Prostate gland (tissue), 2 donors: ENCODE measurements around the gene TRIM14. TPM values are rescaled to one million over a fixed set of nuclear protein-coding genes. Genes with fewer than 3 reads are reported as not detected.

Experiments
- DNase-seq: peaks from one replicate; pipeline ENCODE4 v3.0.0-alpha.2; 2019; ENCODE audit warnings: low spot score
- H3K27ac ChIP-seq, 2 donors: fragments of 200-600 bp; sonication (generic); 2 replicates each; pipeline ENCODE4 v1.5.1; 2017 to 2019
- H3K27me3 ChIP-seq: fragments of 200-600 bp; sonication (generic); replicated peaks from 2 replicates; pipeline ENCODE4 v1.5.1; 2019; ENCODE audit not compliant: insufficient read depth
- H3K36me3 ChIP-seq, 2 donors: fragments of 200-600 bp; sonication (generic); 1 replicate in 1 of 2; 2 replicates in 1 of 2; pipeline versions ENCODE4 v1.5.1 to v1.8.1; 2017 to 2019
- H3K4me1 ChIP-seq: fragments of 200-600 bp; sonication (generic); replicated peaks from 2 replicates; pipeline ENCODE4 v1.5.1; 2019
- H3K4me3 ChIP-seq, 2 donors: fragments of 200-600 bp; sonication (generic); 2 replicates each; pipeline ENCODE4 v1.5.1; 2017 to 2019
- H3K9me3 ChIP-seq: fragments of 200-600 bp; sonication (generic); 2 replicates; pipeline ENCODE4 v1.5.1; 2017
- CTCF ChIP-seq, 4 experiments: fragments of 200-600 bp in 2 of 4; fragments of 450-650 bp in 2 of 4; sonication (generic) in 2 of 4; IDR thresholded peaks; 1 replicate in 3 of 4; 2 replicates in 1 of 4; pipeline ENCODE4 v1.5.1; 2016 to 2019; ENCODE audit warnings: antibody characterized with exemption in 4 of 4, mild to moderate bottlenecking in 2 of 4, moderate library complexity in 2 of 4
- POLR2A ChIP-seq: fragments of 450-650 bp; IDR thresholded peaks from one replicate; pipeline ENCODE4 v1.6.1; 2016; ENCODE audit warnings: antibody characterized with exemption, mild to moderate bottlenecking
- POLR2AphosphoS5 ChIP-seq: sonication (generic); formaldehyde crosslinking; IDR thresholded peaks from one replicate; pipeline ENCODE4 v1.6.1; 2017; ENCODE audit warnings: antibody characterized with exemption
- WGBS: methylation state at CpG from one replicate; pipeline ENCODE4 v1.1.5; 2018; 5-methylcytosine and 5-hydroxymethylcytosine counted together
- intact Hi-C: fragments of 100-400 bp; cut with DNase I; formaldehyde crosslinking; loops from one replicate; pipeline ENCODE4 v1.14.2; 2022
- total RNA-seq, 2 donors: library from RNA; depleted of rRNA; stranded (reverse); fragments of >200 nt; gene quantifications; one replicate each; pipeline ENCODE4 v1.1.0, GENCODE V29; 2016

TRIM14 gene
- total RNA-seq, 2 donors from 2014 or later, result 23.4 to 24.3 TPM

DNA sequence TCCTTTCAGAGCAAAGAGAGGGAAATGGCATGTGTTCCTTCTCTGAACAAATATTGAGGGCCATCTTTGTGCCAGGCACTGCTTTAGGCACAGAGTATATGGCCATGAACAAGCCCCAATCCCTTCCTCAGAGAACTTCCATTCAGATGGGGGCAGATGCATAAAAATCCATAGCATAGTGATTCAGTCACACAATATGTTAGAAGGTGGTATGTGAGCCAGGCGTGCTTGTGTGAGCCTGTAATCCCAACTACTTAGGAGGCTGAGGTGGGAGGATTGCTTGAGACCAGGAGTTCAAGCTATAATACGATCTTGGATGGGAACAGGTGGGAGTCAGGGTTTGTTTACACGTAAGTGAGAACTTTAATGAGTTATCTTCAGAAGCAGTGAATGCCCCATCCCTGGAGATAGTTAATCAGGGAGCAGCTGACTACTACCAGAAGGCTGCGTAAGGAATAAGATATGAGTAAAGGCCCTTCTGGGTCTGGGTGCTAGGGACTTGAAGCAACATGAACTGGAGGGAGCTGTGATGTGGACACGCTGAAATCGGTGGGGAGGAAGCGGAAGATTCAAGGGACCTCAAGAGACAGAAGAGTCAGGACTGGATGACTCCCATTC lies 35.3 kb downstream of the TRIM14 start:
- intact Hi-C loops, result no loop called here
- Histone ChIP-seq H3K27ac (peak overlapping the region in 1 of 2 donors; percentile 78), H3K36me3 (peaks cover 0 to 4% of the 10 kb centered on the region in 2 donors), H3K4me3 (no peak overlapping the region), H3K9me3 (no peaks in the 10 kb centered on the region), H3K4me1 (peaks cover 28% of the 10 kb centered on the region), H3K27me3 (no peaks in the 10 kb centered on the region)
- 85% methylated on average over 7 of the region's 7 CpGs for WGBS
- no peak for DNase-seq
- TF ChIP-seq POLR2AphosphoS5 (no peak), CTCF (IDR thresholded peaks at IDR 0.05) (no peak), POLR2A (no peak)

GRCh38 chr9:98083061-98083501 lies 35.9 kb downstream of the TRIM14 start:
- peaks cover 28% of the 10 kb centered on the region for H3K4me1 ChIP-seq
- no peaks in the 10 kb centered on the region for H3K27me3 ChIP-seq
- H3K9me3 ChIP-seq, result no peaks in the 10 kb centered on the region
- DNase-seq, result no peak
- WGBS, result 100% methylated on average over 2 of the region's 2 CpGs
- peaks cover 1 to 4% of the 10 kb centered on the region in 2 donors for H3K36me3 ChIP-seq
- TF ChIP-seq POLR2A, result no peak
- no peak for TF ChIP-seq CTCF (IDR thresholded peaks at IDR 0.05)
- TF ChIP-seq POLR2AphosphoS5, result no peak
- intact Hi-C loops, result no loop called here
- H3K27ac ChIP-seq, result peak overlapping the region; percentile 70 to 78
- no peak overlapping the region for H3K4me3 ChIP-seq

- Histone ChIP-seq H3K36me3 (peaks cover 4 to 8% of the 10 kb centered on the region in 2 donors), H3K4me1 (peaks cover 23% of the 10 kb centered on the region), H3K27me3 (no peaks in the 10 kb centered on the region), H3K27ac (peak overlapping the region; percentile 70 to 78), H3K9me3 (no peaks in the 10 kb centered on the region), H3K4me3 (no peak overlapping the region)
- DNase-seq, result no peak
- intact Hi-C loops, result no loop called here
- TF ChIP-seq POLR2A (no peak), CTCF (IDR thresholded peaks at IDR 0.05) (no peak), POLR2AphosphoS5 (peak; percentile 44)
- whole genome bisulfite sequencing, result 32% methylated on average over 6 of the region's 6 CpGs
Observed at GRCh38 chr9:98081477-98082219, 37.4 kb downstream of the TRIM14 start.

- Histone ChIP-seq H3K4me3 (no peak overlapping the region), H3K27ac (peak overlapping the region; percentile 70 to 78), H3K27me3 (no peaks in the 10 kb centered on the region), H3K9me3 (no peaks in the 10 kb centered on the region), H3K36me3 (peaks cover 4 to 8% of the 10 kb centered on the region in 2 donors), H3K4me1 (peaks cover 23% of the 10 kb centered on the region)
- 64% methylated on average over 12 of the region's 12 CpGs for WGBS
- TF ChIP-seq POLR2AphosphoS5 (peak; percentile 15), POLR2A (no peak)
- intact Hi-C loops, result no loop called here
- DNase-seq, result no peak
Observed at GRCh38 chr9:98080780-98081179, 38.2 kb downstream of the TRIM14 start.

DNA sequence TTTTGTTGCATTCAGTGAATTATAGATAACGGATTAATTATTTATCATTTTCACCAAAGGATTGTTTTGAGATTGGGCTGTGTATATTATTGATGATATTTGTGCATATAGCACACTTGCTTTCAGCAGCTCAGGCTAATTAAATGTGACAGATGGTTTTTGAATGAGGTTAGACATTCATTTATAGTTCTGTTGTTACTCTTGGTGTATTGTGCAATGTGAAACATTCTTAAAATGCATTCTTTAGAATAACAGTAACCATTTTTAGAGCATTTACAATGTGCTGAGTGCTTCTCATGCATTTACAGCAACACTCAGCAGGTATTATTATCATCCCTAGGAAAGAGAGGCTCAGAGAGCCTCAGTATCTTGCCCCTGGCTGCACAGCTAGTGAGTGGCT lies 38.7 kb downstream of the TRIM14 start:
- Histone ChIP-seq H3K9me3 (no peaks in the 10 kb centered on the region), H3K27me3 (no peaks in the 10 kb centered on the region), H3K4me3 (no peak overlapping the region), H3K4me1 (peaks cover 23% of the 10 kb centered on the region), H3K36me3 (peaks cover 4 to 8% of the 10 kb centered on the region in 2 donors), H3K27ac (peak overlapping the region; percentile 70 to 78)
- WGBS, result 95% methylated on average over 1 of the region's 1 CpG
- TF ChIP-seq POLR2A (no peak), POLR2AphosphoS5 (no peak), CTCF (IDR thresholded peaks at IDR 0.05) (no peak)
- no peak for DNase-seq
- intact Hi-C loops, result no loop called here
